DLD1 (cell line): Measurements from ENCODE around the gene RHBDL1.

Source experiments
- in situ Hi-C: cut with HindIII; loops from 2 replicates; pipeline ENCODE4 v1.10.0; 2017; ENCODE audit warnings: low sequenced_read_pairs

The RHBDL1 gene

DNA sequence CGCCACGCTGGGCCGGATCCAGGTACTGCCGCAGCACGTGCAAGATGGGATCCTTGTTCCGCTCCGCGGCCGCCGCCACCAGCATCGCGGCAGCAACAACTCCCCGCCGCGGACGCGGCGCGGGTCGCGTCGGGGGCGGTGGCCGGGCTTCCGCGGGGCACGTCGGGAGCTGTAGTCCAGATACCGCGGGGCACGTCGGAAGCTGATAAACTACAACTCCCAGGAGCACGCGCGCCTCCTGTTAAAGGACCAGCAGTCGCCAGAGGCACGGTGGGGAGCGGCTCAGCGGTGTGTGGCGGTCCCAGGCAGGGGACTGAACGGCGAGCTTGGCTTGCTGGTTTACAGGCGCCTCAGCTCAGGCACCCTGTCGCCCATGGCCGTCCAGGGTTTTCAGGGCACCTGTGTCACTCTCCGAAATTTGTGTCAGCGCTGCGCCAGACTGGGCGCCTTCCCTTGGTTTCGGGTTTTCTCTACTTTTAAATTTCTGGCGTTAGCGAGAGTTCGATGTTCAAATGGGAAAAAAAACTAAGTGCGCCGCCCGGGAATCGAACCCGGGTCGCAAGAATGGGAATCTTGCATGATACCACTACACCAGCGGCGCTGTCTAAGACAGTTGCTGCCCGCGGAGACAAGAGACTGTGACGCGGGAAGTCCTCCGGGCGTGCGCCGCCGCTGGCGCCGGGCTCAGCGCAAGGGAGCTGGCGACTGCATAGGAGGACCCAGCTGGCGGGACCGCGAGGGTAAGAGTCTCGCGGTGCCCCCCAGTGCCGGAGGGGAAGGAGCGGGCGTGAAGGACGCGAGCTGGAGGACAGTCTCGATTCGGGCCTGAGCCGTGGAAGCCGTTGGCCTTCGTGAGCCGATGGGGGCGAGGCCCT lies 39.0 kb upstream of the RHBDL1 start, which contains the start of gene METTL26:
Gene METTL26 (minus strand): TSS at position 100 of the 875 bp plus-strand sequence. CDS start 15 bp downstream, at position 85.
- in situ Hi-C loops = no loop called here

DNA sequence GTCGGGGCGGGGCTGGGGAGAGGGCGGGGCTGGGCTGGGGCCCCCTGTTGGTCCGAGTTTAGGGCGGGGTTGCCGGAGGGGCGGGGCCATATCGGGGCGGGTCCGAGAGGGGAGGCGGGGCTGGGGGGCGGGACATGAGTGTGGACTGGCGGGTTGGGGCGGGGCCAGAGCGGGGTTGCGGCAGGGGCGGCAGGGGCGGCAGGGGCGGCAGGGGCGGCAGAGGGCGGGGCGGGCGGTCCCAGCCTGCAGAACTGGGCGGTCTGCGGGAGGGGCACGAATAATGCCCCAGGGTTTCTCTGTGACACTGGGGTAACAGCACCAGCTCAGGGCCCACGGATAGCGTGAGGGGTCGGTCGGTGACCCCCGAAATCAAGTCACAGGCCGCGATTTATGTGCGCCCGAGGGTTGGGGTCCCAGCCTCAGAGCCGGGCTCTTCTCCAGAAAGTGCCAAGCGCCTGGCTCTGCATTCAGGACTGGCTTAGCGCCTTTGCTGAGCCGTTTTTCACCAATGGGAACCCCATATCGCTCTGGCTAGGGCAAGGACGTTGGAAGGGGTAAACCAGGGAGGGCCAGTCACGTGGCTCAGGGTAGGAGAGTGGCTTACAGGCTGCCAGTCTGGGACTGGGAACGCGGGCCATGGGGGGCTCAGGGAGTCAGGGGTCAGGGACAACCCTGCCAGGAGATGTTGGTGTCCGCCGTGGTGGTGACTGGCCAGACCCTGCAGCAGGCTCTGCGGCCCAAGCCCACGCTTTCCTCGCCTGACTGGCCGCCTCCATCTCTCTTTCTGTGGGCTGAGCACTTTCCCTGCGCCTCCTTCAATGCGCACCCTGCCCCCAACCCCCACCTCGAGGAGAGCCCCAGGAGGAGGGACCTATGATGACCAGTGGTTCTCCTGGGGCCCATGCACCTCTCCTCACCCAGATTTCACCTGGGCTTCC lies 38.1 kb upstream of the RHBDL1 start:
- in situ Hi-C loops = no loop called here

DNA sequence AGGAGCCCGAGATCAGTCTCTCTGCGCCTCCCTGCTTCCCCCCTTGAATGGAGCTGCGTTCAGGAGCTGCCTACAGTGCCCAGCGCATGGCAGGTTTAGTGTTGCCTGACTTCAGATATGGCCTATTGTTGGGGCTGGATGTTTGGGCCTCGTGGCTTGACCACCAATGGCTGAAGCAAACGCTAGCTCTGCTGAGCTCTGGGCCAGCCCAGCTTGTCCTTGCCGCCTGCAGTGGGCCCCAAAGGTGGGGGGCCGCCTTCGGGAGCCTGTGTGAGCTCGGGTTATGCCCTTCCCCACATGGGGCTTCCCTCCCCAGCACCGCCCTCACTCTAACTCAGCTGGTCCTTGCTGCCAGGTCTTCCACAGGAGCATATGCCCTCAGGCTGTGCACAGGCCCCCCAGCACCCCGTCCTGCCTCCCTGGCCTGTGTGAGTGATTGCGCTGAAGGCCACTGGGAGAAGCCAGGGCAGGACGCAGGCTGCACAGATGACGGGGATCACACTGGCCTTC lies 37.4 kb upstream of the RHBDL1 start:
- in situ Hi-C loops = no loop called here

DNA sequence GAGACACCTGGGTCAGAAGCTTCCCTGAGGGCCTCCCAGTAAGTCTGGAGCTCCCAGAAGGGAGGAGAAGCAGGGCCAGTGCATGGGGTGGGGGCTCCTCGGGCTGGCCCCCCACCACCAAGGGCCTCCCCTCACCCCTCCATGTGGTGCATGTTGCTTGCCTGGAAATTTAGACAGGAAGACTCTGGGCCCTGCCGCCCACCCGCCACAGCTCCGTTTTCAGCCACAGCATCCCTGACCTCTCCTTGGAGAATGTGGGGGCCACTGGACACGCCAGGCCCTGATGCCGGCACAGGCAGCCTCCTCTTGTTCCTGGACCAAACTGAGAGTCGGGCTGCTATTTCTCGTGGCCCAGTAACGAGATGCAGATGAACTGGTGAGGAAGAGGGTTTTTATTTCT lies 36.6 kb upstream of the RHBDL1 start:
- in situ Hi-C loops = no loop called here

DNA sequence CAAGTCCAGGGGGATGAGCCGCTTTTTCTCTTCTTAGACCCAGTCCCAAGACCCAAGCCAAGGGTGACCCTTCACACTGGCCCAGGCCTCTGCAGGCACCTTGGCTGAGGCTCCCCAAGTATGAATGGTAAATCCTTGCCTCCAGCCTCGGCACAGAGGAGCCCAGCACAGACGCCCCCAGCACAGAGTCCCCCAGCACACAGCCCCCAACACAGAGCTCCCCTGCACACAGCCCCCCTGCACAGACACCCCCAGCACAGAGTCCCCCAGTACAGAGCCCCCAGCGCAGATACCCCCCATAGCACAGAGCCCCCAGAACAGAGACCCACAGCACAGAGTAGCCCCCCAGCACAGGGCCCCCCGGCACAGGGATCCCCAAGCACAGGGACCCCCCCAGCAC lies 34.9 kb upstream of the RHBDL1 start:
- in situ Hi-C loops = no loop called here

DNA sequence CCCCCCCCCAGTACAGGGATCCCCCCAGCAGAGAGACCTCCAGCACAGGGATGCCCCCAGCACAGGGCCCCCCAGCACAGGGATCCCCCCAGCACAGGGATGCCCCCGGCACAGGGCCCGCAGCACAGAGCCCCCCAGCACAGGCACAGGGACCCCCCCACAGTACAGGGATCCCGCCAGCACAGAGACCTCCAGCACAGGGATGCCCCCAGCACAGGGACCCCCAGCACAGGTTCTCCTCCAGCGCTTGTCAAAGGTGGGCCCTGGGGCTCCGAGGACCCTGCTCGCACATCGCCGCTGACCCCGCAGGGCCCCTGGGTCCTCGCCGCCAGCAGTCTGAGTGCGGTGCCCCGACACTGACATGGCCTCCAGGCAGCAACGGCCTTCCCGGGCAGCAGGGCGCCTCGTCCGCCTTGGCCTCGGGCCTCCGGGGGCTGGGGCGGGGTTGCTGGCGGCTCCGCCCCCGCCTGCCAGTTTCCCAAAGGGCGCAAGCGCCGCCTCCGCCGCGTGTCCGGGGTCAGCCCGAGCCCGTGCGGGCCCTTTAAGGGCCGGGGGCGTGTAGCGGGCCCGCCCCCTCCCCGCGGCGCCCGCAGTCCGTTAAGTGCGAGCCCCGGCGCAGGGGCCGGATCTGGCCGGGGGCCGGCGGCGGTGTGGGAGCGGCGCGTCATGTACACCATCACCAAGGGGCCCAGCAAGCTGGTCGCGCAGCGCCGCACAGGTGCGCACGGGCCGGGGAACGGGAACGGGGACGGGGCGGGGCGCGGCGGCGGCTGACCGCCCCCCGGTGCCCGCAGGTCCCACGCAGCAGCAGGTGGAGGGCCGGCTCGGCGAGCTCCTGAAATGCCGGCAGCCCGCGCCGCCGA lies 33.9 kb upstream of the RHBDL1 start, which contains the start of gene MCRIP2:
Gene MCRIP2 (plus strand): TSS at position 503 of the 863 bp plus-strand sequence. CDS start 164 bp downstream, at position 667.
- in situ Hi-C loops = no loop called here

DNA sequence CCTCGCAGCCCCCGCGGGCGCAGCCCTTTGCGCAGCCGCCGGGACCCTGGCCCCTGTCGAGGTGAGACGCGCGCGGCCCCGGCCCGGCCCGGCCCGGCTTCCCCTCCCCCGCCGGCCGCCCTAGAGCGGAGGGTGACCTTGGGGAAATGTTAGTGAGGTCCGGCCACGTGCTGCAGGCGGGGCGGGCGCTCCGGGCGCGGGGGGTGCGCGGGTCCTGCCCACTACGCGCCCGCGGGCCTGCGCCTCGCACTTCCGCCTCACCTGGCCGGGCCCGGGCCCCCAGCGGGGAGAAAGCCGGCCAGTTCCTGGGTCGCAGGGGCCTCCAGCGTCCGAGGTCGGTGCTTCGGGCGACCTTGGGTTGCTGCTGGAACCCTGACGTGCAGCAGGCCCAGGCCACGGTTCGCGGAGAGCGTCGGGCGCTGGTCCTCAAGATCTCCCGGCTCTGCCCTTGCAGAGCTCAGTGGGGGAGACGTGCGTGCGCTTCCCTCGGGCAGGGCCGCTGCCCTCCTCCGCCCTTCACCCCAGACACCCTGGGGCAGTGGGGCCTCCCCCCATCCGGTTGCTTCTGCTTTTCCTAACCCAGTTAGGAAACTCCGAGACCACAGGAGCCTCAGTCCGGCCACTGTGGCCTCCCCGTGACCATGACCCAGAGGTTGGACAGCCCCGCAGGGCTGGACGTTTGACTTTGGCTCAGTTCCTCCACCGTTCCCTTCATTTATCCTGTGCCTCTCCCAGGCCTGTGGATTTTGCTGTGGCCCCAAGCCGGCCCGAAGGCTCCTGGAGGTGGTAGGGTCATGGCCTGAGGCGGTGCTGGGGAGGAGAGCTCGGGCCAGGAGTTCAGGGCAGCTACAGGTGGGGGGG lies 33.1 kb upstream of the RHBDL1 start:
- in situ Hi-C loops = no loop called here

DNA sequence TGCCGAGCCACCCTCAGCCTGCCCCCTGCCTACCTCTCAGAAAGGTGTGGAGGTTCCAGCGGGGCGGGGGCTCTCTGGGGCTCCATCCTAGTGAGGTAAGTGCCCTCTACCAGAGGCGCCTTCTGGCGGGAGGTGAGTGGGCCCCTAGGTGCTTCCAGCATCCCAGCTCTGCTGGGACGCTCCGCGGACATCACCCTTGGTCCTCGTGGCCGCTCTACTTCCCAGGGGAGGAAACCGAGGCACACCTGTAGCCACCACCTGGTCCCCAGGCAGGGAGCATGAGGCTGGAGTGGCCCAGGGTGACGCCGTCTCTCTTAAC lies 32.5 kb upstream of the RHBDL1 start:
- in situ Hi-C loops = no loop called here

DNA sequence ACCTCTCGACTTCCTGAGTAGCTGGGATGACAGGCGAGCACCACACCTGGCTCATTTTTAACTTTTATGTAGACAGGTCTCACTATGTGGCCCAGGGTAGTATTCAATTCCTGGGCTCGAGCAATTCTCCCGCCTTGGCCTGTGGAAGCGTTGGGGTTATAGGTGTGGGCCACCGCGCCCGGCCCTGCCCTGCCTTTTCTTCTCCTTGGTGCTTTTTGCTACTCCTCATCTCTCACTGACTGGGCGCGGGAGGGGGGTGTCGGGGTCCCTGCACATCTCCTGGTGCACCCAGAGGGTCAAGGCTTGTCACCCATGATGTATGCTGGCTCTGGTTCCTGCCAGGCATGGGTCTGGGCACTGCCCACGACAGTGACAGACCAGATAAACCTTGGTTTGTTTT lies 30.9 kb upstream of the RHBDL1 start:
- in situ Hi-C loops = no loop called here

DNA sequence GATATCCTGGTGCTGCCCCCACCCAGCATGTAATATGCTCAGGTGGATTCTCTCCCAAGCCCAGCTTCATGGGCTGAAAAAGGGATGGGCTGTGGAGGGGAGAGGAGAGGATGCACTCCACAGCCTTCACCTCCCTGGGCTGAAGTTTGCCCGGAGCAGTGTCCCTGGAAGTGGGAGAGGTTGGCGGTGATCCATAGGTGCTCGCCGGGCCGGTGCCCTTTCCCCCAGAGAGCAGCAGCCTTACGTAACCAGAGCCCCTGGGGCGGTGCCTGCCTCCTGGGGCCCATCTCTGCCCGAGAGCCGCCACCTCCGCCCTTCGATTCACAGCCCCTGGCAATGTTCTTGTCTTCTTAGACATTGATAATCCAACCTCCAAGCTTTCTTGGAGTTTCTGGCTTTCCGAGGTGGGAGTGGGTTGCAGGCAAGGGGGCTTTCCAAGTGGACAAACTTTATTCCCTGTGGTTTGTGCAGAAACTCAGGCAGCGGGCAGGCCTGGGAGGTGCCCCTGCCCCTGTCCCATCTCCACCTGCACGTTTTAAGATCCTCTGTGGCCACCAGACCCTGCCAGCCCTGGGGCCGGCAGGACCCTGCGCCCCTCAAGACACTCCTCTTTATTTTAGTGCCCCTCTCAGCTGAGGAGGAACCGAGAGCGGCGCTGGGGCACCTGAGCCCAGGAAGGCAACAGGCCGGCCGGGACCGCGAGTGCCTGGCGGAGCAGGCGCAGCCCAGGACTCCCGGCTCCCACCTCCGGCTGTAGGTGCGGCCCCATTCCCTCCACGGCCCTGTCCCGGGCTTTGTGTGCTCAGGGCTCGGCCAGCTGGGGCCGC lies 29.4 kb upstream of the RHBDL1 start:
- in situ Hi-C loops = no loop called here

DNA sequence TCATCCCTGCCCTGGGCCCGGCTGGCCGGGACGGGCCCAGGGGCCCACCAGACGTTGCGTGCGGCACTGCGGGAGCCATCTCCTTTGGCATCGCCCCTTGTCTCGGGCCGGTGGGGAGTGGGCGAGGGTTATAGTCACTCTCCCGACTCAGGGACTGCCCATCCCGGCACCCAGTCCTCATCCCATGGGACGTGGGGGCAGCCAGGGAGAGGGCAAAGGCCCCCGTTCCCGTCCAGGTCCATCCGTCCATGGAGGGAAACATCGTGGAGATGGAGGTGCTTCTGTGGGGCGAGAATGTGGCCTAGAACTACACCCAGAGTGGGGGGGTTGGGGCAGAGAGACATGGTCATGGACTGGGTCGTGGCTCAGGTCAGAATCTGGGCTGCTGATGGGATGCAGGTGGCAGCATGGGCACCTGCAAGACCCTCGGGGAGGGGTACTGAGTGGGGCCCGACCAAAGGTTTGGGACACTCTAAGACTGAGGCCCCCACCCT lies 28.7 kb upstream of the RHBDL1 start:
- in situ Hi-C loops = no loop called here

DNA sequence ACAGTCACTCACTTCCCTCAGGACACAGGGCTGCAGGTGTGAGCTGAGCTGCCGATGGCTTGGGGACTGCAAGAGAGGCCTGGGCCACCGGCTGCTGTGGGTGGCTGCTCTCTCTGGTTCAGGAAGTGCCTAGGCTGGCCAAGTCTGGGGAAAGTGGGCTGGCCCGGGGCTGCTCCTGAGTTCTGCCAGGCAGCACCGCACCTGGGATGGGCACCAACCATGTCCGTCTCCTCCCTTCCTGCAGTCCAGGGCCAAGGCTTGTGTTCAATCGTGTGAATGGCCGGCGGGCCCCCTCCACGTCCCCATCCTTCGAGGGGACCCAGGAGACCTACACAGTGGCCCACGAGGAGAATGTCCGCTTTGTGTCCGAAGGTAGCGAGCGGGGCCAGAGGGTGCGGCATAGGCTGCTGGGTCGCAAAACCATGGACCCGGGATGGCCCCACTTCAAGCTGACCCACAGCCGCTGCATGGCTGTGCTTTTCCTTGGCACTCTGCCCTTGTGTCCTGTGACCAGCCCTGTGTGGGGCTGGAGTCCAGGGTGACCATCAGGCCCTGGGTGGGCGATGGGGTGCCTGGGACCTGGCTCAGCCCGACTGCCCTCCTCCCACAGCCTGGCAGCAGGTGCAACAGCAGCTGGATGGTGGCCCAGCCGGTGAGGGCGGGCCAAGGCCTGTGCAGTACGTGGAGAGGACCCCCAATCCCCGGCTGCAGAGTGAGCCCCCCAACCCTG lies 28.1 kb upstream of the RHBDL1 start:
- in situ Hi-C loops = no loop called here

DNA sequence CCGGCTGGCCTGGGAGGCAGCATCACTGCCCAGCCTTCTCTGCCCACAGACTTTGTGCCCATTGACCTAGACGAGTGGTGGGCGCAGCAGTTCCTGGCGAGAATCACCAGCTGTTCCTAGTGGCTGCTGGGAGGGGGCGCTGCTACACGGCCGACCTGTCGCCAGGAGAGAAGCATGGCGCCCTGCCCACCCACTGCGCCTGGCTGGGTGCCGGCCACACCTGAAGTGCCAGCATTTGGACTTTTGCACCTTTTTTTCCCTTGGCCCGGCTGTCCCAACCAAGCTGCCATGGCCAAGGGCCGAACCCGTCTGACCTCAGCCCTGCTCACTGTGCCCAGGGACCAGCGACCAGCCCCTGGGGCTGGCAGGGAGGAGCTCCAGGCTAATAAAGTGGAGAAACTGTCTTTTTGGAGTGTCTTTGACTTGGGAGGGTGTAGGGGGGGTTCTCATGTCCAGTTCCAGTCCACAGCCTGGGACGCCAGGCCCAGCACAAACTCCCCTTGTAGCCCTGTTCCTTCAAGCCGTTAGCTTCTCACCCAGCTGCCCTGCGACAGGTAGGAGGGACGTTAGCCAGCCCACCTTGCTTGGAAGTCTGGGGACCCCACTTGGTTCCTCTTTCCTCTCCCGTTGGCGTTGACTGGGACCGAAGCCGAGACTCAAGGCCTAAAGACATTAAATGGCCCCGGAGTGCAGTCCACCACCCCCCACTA lies 27.2 kb upstream of the RHBDL1 start:
- in situ Hi-C loops = no loop called here

DNA sequence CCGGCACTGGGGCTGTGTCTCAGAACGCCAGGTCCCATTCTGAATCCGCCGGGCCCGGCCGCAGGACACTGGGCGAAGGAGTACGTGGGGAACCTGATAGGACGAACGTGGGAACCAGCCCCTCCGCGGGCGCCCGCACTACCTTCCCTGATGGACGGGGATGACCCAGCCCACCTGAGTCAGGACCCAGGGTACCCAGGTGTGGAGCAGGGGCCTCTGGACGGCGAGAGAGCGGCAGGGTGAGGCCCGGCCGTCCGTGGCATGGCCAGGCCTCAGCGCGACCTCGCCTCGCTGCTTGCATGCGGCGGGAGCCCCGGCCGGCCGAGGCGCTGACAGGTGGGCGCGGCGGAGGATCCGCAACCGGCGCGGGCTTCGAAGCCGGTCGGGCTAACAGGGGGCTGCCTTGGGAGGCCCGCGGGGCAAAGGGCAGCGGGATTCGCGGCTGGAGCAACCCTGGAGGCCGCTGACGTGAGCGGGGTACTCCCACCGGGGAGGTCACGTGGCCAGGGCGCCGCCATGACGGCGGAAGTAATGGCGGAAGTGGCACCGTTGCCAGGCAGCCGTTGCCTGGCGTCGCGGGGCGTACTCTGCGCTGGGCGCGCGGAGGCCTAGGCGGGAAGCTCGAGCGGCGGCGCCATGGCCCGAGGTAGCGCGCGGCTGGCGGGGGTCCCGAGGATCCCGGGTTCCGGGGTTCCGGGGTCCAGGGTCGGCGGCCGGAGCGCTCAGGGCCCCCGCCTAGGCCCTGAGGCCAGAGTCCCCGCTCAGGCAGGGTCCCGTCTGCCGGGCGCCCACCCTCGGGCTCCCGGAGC lies 26.5 kb upstream of the RHBDL1 start, which contains the start of gene WDR90:
Gene WDR90 (plus strand): TSS at position 585 of the 809 bp plus-strand sequence. CDS start 52 bp downstream, at position 637.
- in situ Hi-C loops = no loop called here

DNA sequence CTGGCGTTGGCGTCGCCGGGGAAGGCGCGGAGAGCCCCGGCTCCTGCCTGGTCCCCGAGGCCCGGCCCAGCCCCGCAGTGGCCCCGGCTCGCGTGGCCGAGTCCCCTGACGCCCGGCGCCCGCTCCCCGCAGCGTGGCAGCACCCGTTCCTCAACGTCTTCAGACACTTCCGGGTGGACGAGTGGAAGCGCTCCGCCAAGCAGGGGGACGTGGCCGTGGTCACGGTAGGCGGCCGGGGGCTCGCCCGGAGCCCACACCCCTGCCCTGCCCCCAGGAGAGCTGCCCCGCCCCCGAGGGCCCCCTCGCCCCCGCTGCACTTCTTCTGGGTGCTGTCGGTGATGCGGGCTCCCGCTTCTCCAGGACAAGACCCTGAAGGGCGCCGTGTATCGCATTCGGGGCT lies 25.8 kb upstream of the RHBDL1 start:
- in situ Hi-C loops = no loop called here

DNA sequence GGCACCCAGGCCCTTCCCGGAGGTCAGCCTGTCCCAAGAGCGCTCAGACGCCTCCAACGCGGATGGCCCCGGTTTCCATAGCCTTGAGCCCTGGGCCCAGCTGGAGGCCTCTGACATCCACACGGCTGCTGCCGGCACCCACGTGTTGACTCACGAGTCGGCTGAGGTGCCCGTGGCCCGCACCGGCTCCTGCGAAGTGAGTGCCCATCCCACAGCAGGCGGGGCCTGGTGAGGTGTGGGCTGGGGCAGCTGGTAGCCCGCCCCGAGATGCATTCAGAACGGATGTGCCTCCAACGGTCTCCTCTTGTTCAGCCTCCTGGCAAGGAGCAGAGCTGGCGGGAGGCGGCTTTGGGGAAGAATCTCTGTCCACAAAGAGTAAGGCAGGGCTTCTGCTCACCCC lies 23.6 kb upstream of the RHBDL1 start:
- in situ Hi-C loops = no loop called here
